GM18519 (cell line): ENCODE measurements around the gene OSBPL10.

Source experiments
- ATAC-seq: cut with Tn5 transposase; IDR thresholded peaks from one replicate; pipeline ENCODE4 v1.9.1; 2021; ENCODE audit warnings: mild to moderate bottlenecking, moderate library complexity; ENCODE audit not compliant: unreplicated experiment, low FRiP score

Gene OSBPL10

DNA sequence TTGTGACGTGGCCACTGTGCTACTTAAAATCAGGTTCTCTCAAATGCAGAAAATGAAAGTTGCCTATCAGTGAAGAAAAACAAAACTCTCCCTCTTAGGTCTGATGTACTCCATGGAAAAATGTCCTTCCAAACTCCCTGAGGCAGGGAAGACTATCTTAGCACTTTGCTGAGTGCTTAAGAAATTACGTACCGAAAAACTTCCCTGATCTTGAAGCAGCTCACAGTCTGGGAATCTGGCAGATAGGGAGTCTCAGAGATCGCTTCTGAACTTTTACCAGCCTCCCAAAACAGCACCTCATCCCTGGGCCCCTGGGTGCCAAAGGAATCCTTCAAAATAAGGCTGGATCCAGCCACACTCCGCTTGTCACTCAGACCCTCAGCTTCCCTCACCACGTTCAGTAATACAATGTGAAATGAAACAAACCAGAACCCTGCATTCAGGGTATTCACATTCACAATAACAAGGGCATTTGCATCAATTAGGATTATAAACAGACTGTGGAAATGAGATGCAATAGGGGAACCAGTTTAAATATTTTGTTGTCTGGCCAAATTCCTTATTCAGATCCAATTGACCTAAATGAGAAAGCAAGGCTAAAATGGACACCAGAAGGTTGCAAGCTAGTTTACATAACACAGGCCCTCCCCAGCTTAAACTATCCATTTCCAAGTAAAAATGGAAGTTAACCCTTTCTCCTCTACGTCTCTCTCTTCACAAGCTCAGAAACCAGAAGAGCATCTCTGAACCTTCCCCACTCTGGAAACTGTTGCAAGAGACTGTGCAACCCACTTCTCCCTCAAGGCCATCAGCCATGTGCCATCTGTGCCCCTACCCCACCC is 20.9 kb downstream of the OSBPL10 start:
- ATAC-seq = no peak

DNA sequence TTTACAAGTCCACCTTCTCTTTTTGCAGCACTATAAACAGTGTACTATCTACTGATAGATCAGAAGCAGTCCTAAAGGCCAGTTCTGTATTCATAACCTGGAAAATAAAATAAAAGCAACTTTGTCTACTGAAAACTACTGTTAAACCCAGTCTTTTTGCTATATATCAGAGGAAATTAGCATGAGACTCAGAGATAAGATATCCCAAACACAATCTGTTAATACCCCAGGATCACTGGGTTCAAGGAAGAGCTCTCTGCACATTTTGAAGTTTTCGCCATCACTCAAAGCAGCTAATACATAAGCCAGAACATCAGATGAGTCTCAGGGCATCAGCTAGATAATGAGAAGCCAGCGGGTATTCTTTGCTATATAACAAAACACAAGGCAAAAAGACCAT is 21.8 kb downstream of the OSBPL10 start:
- ATAC-seq = no peak

DNA sequence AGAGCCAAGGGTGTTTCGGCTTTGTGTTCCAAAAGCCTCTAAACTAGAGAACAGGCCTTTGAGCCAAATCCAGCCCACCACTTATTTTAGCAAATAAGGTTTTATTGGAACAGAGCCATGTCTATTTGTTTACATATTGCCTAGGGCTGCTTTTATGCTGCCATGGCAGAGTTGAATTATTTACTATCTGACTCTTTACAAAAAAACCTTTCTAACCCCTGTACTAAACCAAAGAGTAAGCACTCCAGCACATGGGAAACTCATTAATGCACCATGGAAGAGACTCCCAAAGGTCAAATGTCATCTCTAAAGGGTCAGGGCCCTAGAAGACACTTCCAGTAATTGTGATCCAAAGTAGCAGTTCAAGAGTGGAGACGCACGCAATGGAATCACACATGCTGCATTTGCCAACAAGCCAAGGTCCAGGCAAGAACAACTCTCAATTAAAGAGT is 22.3 kb downstream of the OSBPL10 start:
- no peak for ATAC-seq

DNA sequence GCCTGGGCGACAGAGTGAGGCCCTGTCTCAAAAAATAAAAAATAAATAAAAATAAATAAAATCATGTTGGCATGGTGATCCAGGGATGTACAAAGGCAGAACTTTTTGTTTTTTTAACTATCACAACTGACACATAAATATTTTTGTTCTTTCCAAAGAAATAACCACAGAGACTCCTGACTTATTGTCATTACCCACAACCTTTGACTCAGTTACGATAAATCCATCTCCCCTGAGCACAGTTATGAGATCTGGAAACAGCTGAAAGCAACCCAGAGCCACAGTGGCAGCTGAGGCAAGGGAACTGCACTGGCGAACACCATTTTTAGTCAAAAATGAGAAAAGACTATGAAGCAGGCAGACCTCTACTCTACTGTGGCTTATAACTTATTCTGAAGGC is 24.0 kb downstream of the OSBPL10 start:
- no peak for ATAC-seq

DNA sequence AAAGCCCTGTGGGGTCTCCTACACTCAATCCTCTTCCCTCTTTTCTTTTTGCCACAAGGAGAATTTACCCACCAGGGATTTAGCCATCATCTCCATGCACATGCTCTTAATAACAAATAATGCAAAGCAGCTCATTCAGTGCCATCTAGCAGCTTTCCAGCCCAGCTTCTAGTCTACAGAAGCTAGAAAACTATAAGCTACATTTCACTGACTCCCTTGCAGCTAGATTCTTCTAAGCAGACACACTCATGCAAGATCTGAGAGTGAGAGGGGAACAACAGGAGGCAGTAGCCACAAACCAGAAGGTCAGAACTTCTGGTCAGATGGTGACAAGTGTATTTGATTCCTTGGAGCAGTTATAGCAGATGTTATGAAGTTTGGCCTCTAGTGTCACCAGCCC is 25.5 kb downstream of the OSBPL10 start:
- no peak for ATAC-seq

GRCh38 chr3:31953636-31954035 is 27.4 kb downstream of the OSBPL10 start:
- ATAC-seq = no peak

DNA sequence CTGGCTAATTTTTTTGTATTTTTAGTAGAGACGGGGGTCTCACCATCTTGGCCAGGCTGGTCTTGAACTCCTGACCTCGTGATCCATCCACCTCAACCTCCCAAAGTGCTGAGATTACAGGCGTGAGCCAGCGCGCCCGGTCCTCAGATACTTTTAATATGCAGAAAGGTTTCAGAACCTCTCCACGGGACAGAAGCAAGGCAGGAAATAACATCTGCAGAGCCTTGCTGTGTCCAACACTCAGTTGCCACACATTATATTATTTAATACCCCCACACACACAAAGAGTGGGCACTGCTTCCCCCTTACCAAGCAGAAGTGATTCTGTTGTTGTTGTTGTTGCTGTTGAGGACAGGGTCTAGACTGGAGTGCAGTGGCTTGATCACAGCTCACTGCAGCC is 28.0 kb downstream of the OSBPL10 start:
- ATAC-seq = no peak

DNA sequence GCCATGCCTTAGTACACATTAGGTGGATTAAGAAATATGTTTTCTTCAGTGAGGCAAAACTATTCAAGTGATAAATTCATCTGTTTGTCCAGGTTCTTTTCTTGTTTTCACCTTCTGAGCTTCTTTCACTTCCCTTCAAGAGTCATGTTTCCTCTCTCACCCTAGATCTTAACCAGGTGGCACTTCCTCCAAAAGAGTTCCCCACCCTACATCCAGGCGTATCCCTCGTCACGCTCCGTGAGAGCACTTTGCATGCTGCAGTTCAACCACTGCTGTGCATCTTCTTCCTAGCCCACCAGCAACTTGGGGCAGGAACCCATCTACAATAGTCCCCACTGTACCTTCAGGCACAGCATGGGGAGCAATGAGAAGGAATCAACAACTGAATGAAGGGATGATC is 28.9 kb downstream of the OSBPL10 start:
- ATAC-seq = peak; percentile 83

GRCh38 chr3:31948280-31948679 is 32.8 kb downstream of the OSBPL10 start:
- ATAC-seq = no peak

DNA sequence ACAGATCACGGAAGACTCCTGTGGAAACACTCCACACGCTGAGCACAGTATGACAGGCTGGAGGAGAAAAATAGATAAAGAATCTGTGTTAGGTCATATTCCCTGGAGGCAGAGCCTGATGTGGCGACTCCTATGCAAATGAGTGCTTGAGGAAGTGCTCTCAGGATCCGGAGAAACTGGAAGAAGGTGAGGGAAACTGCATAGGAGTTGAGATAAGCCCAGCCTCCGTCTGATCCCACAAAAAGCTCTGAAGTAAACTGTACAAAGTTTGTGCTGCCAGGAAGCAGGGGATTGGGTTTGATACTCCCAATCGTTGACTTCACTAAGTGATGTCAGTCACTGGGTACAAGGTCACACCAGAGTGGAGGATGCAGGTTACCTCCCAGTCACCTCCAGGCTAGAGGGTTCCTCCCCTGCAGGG is 33.4 kb downstream of the OSBPL10 start:
- no peak for ATAC-seq

- no peak for ATAC-seq
These were observed 33.9 kb downstream of the OSBPL10 start for GRCh38 chr3:31947162-31947561.

- ATAC-seq = peak; percentile 68
These were observed 34.5 kb downstream of the OSBPL10 start for GRCh38 chr3:31946484-31947081.

DNA sequence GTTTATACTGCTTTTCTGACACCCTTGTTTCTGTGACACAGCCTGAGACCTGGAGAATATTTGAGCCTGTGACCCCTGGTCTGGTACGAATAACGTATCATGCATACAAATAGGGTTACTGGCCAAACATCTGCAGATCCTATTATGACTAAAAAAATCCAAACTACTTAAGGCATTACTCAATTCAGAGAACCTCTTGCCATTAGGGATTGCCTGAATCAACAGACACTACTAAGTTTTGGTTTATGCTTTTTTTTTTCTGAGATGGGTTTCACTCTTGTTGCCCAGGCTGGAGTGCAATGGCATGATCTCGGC is 35.4 kb downstream of the OSBPL10 start:
- ATAC-seq = no peak

GRCh38 chr3:31943041-31943440 is 38.0 kb downstream of the OSBPL10 start:
- no peak for ATAC-seq

- no peak for ATAC-seq
These were observed 38.6 kb downstream of the OSBPL10 start for GRCh38 chr3:31942446-31942845.

- ATAC-seq = no peak
These were observed 43.8 kb downstream of the OSBPL10 start for GRCh38 chr3:31937225-31937624.

DNA sequence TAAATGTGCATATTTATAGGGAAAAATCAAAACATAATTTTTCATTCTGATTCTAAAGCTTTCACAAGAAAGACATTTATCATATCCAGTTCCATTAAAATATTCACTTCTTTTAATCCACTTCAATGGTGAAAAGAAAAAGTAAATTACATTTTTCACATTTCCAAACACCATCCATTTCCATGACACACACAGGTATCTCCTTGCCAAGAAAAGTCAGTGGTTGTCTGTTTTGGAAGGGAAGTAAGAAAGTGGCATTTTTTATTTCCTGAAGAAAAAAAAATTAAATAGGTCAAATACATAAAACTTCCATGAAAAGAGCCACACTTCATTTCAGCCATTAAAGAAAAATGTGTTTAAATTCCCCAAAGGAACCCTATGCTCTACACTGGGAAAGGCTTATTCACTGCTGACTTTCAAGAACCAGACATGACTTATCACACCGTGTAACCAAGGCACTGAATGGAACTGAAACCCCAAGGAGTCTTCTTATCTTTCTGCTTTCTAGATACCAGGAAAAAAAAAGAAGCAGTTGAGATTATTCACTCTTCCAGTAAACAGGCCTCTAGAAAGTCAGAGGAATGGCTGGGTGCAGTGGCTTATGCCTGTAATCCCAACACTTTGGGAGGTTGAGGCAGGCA is 44.5 kb downstream of the OSBPL10 start:
- no peak for ATAC-seq

- ATAC-seq = no peak
These were observed 46.2 kb downstream of the OSBPL10 start for GRCh38 chr3:31934866-31935265.

- ATAC-seq = no peak
These were observed 47.0 kb downstream of the OSBPL10 start for GRCh38 chr3:31934018-31934417.

DNA sequence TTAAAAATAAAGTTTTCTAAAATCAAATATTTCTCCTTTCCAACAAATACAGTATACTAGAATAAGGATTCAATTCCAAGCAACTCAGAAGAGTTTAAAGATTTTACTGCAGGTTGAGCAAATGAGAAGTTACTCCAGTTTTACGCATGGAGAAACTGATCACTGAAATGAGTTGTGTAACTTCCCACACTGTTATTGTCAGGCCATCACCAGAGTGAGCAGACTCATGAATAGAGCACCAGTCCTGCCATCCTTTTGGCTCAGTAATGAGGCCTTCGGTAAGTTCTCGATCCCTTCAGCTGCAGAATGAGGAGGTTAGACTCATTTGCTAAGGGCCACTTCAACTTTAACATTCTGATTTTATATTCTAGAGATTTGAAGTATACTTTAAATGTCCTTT is 48.1 kb downstream of the OSBPL10 start:
- no peak for ATAC-seq

GRCh38 chr3:31929826-31930502 is 51.1 kb downstream of the OSBPL10 start:
- ATAC-seq = no peak
